HG02610 (cell line): ENCODE results near the gene CDC14B.
A peak's percentile ranks its signal among the peaks of the same experiment; 100 is the strongest.
"Not testable (repeated sequence)": the region's sequence is repeated elsewhere in the genome, so short reads cannot be mapped to it uniquely, and the experiment has no call there.

Experiments used
- ATAC-seq: cut with Tn5 transposase; IDR thresholded peaks from one replicate; pipeline ENCODE4 v1.9.1; 2021; ENCODE audit warnings: mild to moderate bottlenecking, moderate library complexity; ENCODE audit not compliant: unreplicated experiment

The CDC14B gene

GRCh38 chr9:96619491-96620180, at the start of gene CDC14B:
CDC14B (minus strand) TSS chr9:96619843; CDS start chr9:96619378, 465 bp downstream.
- no peak for ATAC-seq

GRCh38 chr9:96668868-96669534, 49.4 kb upstream of the CDC14B start:
- no peak for ATAC-seq

DNA sequence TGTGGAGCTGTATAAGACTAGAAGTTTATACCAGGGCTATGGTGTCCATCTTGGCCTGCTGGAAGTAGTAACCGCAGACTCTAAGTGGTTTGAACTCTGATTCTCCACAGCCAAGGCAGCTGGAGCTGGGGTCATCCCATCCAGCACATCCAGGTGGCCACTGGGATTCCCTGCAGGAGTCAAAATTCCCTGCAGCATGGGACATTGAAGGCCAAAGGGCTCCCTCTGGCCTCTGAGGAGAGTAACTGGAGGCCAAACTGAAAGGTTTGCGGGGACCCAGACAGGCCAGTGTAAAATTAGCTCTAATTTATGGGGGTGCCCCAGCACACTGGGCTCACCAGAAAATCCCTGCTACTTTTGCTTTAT, 47.7 kb upstream of the CDC14B start:
- ATAC-seq, result no peak

- ATAC-seq, result not testable (repeated sequence)
Measured at GRCh38 chr9:96666653-96667362, 47.2 kb upstream of the CDC14B start.

GRCh38 chr9:96665789-96666188, 46.1 kb upstream of the CDC14B start:
- no peak for ATAC-seq

DNA sequence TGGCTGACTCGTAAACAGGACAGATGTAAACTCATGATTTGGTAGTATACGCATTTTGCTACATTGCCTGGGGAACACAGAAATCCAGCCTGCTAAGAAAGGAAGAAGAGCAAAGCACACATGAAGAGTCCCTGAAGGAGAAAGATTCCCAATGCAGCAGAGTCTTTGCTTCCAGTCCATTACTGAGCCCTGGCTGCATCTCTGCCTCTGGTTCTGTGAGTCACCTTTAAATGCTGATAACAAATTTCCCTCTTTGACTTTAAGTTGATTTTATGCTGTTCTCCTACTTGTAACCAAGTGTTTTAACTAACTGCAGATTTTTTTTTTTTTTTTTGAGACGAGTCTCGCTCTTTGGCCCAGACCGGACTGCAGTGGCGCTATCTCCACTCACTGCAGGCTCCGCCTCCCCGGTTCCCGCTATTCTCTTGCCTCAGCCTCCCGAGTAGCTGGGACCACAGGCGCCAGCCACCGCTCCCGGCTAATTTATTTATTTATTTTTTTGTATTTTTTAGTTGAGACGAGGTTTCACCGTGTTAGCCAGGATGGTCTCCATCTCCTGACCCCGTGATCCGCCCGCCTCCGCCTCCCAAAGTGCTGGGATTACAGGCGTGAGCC, 44.0 kb upstream of the CDC14B start:
- no peak for ATAC-seq

DNA sequence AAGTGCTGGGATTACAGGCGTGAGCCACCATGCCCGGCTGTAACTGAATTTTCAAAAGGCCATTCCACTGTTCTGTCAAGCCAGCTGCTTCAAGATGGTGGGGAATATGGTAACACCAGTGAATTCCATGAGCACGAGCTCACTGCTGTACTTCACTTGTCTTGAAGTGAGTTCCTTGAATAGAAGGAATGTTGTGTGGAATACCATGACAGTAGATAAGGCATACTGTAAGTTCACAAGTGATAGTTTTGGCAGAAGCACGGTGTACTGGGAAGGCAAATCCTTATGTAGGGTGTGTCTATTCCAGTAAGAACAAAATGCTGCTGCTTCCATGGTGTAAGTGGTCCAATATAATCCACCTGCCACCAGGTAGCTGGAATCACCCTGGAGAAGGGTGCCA, 42.1 kb upstream of the CDC14B start:
- no peak for ATAC-seq

DNA sequence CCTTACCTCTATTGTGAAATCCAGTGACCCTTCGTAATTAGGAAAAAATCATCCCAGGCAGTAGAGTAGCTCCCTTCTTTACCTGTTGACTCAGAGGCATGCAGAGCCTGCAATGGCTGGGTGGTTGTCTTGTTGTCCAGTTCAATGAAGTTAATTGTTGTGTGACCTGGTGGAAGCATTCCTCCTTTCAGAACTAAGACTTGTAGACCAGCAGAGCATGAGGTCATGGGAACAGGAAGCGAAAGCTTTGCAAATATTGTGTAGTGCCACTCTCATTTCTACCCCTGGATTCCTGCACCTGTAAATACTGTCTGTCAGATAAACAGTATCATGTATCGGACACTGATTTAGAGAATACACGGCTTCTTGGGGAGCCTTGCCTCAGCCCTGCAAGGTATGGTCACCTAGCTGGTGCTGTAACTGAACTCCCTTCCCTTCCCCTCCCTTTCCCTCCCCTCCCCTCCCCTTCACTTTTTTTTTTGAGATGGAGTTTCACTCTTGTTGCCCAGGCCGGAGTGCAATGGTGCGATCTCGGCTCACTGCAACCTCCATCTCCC, 41.1 kb upstream of the CDC14B start:
- ATAC-seq, result no peak

GRCh38 chr9:96655198-96655851, 35.7 kb upstream of the CDC14B start, which contains the start of gene PRXL2C:
PRXL2C (minus strand) TSS chr9:96655317; CDS start chr9:96655281, 36 bp downstream.
- peak; percentile 50 for ATAC-seq

DNA sequence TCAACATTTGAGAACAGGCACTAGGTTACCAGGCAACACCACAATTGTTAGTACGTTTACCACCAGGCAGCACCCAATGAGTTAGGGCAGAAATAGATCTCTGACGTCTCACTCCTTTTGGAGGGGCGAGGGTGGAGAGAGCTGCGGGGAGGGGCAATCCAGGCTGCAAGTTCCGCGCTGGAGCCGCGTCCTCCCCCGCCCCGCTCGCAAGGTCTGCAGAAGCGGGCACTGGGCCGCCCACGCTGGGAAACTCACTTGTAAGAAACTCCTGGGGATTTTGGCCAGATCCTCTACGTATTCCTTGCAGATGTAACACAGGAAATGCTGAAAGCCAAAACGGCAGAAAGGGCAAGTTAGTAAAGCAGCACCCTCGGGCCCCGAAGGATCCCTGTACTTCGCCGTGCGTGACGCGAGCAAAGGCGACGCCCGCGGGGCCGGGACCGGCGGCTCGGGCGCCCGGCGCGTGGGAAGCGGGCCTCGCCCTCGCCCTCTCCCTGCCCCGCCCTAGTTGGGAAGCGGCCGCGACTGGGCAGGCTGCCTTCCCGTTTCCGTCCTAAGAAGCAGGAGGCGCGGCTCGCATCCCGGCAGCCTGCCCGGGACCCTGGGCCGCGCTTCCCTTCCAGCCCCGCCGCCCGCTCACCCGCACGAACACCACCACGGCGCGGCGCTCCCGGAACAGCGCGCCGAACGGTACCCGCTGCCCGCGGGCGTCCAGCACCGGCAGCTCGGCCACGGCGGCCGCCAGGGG, 35.0 kb upstream of the CDC14B start:
- ATAC-seq, result peak; percentile 40

GRCh38 chr9:96651626-96652025, 32.0 kb upstream of the CDC14B start:
- ATAC-seq, result no peak

- ATAC-seq, result no peak
Measured at GRCh38 chr9:96649620-96650324, 30.1 kb upstream of the CDC14B start.

- no peak for ATAC-seq
Measured at GRCh38 chr9:96646081-96646991, 26.7 kb upstream of the CDC14B start.

GRCh38 chr9:96644137-96644536, 24.5 kb upstream of the CDC14B start:
- no peak for ATAC-seq

DNA sequence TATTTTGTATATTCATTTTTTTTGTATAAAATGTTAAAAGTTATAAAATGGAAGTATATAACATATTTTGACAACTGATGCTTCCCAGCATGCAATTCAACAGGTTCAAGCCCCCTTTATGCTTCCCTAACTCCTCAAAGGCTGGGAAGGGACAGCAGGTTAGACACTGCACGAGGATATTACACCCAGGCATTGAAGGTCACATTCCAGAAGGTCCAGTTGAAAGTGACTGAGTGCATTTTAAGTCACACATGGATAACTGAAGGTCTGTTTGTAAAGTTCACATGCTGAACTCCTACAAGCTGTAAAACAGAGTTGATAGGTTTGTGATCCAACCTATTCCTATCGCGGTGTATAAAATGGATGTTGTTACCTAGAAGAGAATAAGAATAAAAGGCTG, 21.9 kb upstream of the CDC14B start:
- no peak for ATAC-seq

- no peak for ATAC-seq
Measured at GRCh38 chr9:96638606-96639364, 19.1 kb upstream of the CDC14B start.

DNA sequence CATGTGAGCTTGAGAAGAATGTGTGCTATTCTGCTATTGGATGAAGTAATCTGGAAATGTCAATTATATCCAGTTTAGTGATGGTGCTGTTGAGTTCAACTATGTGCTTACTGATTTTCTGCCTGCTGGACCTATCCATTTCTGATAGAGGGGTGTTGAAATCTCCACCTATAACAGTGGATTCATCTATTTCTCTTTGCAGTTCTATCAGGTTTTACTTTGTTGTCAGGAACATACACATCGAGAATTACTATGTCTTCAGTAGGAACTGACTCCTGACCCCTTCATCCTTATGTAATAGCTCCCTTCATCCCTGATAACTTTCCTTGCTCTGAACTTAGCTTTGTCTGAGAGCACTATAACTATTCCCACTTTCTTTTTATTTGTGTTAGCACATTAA, 16.7 kb upstream of the CDC14B start:
- no peak for ATAC-seq

DNA sequence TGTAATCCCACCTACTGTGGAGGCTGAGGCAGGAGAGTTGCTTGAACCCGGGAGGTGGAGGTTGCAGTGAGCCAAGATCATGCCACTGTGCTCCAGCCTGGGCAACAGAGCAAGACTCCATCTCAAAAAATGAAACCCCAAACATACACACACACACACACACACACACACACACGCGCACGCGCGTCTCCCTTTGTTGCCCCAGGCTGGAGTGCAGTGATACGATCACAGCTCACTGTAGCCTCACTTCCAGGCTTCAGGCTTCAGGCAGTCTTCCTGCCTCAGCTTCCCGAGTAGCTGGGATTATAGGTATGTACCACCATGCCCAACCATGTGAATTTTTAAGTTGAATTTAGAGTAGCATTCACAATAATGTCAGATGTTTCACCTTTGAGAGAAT, 13.9 kb upstream of the CDC14B start:
- ATAC-seq, result not testable (repeated sequence)
